ENCODE measurements around the gene LATS2. TPM values are rescaled to one million over a fixed set of nuclear protein-coding genes. Genes with fewer than 3 reads are reported as not detected.

The LATS2 gene
- total RNA-seq, 3 donors from 2014 or later (not counting 1 experiment from before 2014, with no cell fraction given) = 28.8 to 34.8 (median 29.0) TPM

DNA sequence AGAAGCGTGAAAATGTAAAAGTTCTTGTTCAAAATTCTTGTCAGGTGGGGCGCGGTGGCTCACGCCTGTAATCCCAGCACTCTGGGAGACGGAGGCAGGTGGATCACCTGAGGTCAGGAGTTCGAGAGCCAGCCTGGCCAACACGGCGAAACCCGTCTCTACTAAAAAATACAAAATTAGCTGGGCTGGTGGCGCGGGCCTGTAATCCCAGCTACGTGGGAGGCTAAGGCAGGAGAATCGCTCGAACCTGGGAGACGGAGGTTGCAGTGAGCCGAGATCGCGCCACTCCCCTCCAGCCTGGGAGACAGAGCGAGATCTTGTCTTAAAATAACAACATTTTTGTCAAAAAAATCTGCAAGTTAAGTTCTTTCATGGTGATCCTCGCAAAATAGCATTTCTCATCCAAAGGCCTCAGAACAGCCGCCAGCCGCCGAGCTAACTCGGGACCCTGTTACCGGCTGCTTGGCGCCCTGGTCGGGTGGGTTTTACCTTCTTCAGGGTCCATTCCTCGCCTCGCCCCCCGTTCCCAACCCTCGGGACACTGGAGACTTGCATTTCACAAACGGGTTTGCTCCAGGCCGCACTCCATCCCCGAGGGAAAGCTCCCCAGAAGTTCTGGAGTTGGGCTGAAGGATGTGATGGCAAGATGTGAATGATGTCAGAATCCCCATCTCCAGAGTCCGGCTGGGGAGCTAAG, 1.6 kb downstream of the LATS2 start:
- no peaks in the 10 kb centered on the region for H3K27me3 ChIP-seq (ENCODE audit: control insufficient read depth, insufficient read depth, low read length)
- Mint-ChIP-seq H3K36me3 (no peaks in the 10 kb centered on the region), H3K4me3 (peak overlapping the region; percentile 81), H3K27ac (peak overlapping the region; percentile 36 to 42), H3K27me3 (ENCODE audit: low read depth in 2 of 2) (no peaks in the 10 kb centered on the region), H3K9me3 (no peaks in the 10 kb centered on the region), H3K4me1 (peaks cover 23 to 36% of the 10 kb centered on the region in 2 donors)
- DNase-seq (no peak), ATAC-seq (no peak)
- peak overlapping the region; percentile 33 for H3K4me3 ChIP-seq (ENCODE audit: low read length)
- intact Hi-C loops (cut with micrococcal nuclease) = no loop called here
- H3K27ac ChIP-seq (ENCODE audit: low read length) = no peak overlapping the region
- TF ChIP-seq, protein P1, sequence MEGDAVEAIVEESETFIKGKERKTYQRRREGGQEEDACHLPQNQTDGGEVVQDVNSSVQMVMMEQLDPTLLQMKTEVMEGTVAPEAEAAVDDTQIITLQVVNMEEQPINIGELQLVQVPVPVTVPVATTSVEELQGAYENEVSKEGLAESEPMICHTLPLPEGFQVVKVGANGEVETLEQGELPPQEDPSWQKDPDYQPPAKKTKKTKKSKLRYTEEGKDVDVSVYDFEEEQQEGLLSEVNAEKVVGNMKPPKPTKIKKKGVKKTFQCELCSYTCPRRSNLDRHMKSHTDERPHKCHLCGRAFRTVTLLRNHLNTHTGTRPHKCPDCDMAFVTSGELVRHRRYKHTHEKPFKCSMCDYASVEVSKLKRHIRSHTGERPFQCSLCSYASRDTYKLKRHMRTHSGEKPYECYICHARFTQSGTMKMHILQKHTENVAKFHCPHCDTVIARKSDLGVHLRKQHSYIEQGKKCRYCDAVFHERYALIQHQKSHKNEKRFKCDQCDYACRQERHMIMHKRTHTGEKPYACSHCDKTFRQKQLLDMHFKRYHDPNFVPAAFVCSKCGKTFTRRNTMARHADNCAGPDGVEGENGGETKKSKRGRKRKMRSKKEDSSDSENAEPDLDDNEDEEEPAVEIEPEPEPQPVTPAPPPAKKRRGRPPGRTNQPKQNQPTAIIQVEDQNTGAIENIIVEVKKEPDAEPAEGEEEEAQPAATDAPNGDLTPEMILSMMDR (IDR thresholded peaks at IDR 0.05) = no peak
- 92% methylated on average over 35 of the region's 35 CpGs for WGBS (ENCODE audit: insufficient coverage)
- no peaks in the 10 kb centered on the region for H3K9me3 ChIP-seq (ENCODE audit: control insufficient read depth, insufficient read depth, low read length)
- peaks cover 19% of the 10 kb centered on the region for H3K4me1 ChIP-seq (ENCODE audit: control insufficient read depth, insufficient read depth, low read length)
- H3K36me3 ChIP-seq (ENCODE audit: control insufficient read depth, insufficient read depth, low read length) = no peaks in the 10 kb centered on the region

DNA sequence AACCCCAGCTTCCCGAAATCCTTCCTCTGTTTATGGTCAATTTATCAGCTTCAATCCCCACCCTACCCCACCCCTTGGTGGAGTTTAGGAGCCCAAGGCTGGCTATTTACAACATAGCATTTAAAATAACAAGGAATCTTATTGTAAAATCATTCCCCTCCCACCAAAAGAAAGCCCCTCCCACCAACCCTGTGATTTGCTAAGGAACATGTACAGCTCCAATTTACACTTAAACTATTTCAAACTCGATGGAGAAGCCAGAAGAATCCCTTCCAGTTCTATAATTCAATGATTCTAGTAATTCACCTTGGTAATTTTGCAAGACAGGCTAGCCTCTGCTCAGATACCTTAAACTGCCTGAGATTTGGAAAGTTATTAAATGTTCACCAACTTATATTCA, 3.0 kb downstream of the LATS2 start:
- Histone ChIP-seq H3K4me1 (ENCODE audit: control insufficient read depth, insufficient read depth, low read length) (peaks cover 21% of the 10 kb centered on the region), H3K4me3 (ENCODE audit: low read length) (no peak overlapping the region), H3K36me3 (ENCODE audit: control insufficient read depth, insufficient read depth, low read length) (no peaks in the 10 kb centered on the region), H3K27me3 (ENCODE audit: control insufficient read depth, insufficient read depth, low read length) (no peaks in the 10 kb centered on the region), H3K9me3 (ENCODE audit: control insufficient read depth, insufficient read depth, low read length) (no peaks in the 10 kb centered on the region), H3K27ac (ENCODE audit: low read length) (no peak overlapping the region)
- peak overlapping the region; percentile 71 for H3K4me3 Mint-ChIP-seq
- 50% methylated on average over 2 of the region's 2 CpGs for WGBS (ENCODE audit: insufficient coverage)
- peaks cover 29 to 41% of the 10 kb centered on the region in 2 donors for H3K4me1 Mint-ChIP-seq
- TF ChIP-seq, protein P1 (IDR thresholded peaks at IDR 0.05) = no peak
- intact Hi-C loops (cut with micrococcal nuclease) = no loop called here
- H3K9me3 Mint-ChIP-seq = no peaks in the 10 kb centered on the region
- no peaks in the 10 kb centered on the region for H3K27me3 Mint-ChIP-seq (ENCODE audit: low read depth in 2 of 2)
- peak overlapping the region in 1 of 2 donors; percentile 64 for H3K27ac Mint-ChIP-seq
- no peak for ATAC-seq
- no peaks in the 10 kb centered on the region for H3K36me3 Mint-ChIP-seq
- no peak for DNase-seq

DNA sequence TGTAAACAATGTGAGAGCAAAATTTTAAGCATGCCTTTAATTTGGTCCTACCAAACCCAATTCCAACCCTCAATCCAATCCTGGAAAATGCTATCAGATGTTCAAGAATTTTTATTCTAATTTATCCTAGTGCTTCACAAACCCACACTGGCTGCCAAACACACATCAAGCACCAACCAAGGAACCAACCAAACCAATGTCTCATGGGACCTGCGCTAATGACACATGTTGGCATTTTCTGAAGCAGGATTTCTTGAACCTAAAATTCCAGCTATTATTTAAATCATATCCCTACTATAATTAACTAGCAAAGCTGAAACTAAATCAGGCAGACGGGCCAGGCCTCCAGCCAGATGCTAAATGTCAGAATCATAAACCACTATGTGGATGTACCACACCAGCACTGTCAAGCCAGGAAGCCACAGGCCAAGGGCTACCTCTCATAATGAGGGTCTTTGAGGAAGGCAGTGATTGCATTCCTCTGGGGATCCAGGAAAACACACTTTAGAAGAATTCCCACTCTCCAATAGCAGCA, 5.8 kb downstream of the LATS2 start:
- 80% methylated on average over 2 of the region's 2 CpGs for WGBS (ENCODE audit: insufficient coverage)
- Mint-ChIP-seq H3K4me3 (no peak overlapping the region), H3K36me3 (no peaks in the 10 kb centered on the region), H3K9me3 (no peaks in the 10 kb centered on the region), H3K27me3 (ENCODE audit: low read depth in 2 of 2) (no peaks in the 10 kb centered on the region), H3K4me1 (peaks cover 38 to 43% of the 10 kb centered on the region in 2 donors), H3K27ac (no peak overlapping the region)
- H3K4me1 ChIP-seq (ENCODE audit: control insufficient read depth, insufficient read depth, low read length) = peaks cover 28% of the 10 kb centered on the region
- no peak for DNase-seq
- no peaks in the 10 kb centered on the region for H3K9me3 ChIP-seq (ENCODE audit: control insufficient read depth, insufficient read depth, low read length)
- no peaks in the 10 kb centered on the region for H3K27me3 ChIP-seq (ENCODE audit: control insufficient read depth, insufficient read depth, low read length)
- no peak overlapping the region for H3K27ac ChIP-seq (ENCODE audit: low read length)
- no peak for ATAC-seq
- no peak overlapping the region for H3K4me3 ChIP-seq (ENCODE audit: low read length)
- no peaks in the 10 kb centered on the region for H3K36me3 ChIP-seq (ENCODE audit: control insufficient read depth, insufficient read depth, low read length)
- intact Hi-C loops (cut with micrococcal nuclease) = no loop called here
- TF ChIP-seq, protein P1 (IDR thresholded peaks at IDR 0.05) = no peak
